Mesendoderm (in vitro differentiated cells): ENCODE results near the gene DNAI2.

ENCODE experiments used
- DNase-seq: peaks from one replicate; pipeline ENCODE4 v3.0.0; 2013
- H2AK5ac ChIP-seq: 2 replicates; pipeline ENCODE4 v1.6.1; 2013; ENCODE audit warnings: low read length, inconsistent platforms
- H2BK120ac ChIP-seq: 2 replicates; pipeline ENCODE4 v1.6.1; 2013; ENCODE audit warnings: low read depth, mild to moderate bottlenecking, low read length, moderate library complexity, mixed read lengths
- H2BK15ac ChIP-seq: replicated peaks from 2 replicates; pipeline ENCODE4 v1.6.1; 2013; ENCODE audit warnings: low read depth, mild to moderate bottlenecking, moderate library complexity
- H2BK5ac ChIP-seq: 2 replicates; pipeline ENCODE4 v1.6.1; 2013; ENCODE audit warnings: low read length, inconsistent platforms
- H3K18ac ChIP-seq: 2 replicates; pipeline ENCODE4 v1.6.1; 2013; ENCODE audit warnings: mild to moderate bottlenecking, low read length, mixed read lengths
- H3K23ac ChIP-seq: one replicate; pipeline ENCODE4 v1.6.1; 2013; ENCODE audit warnings: low read length
- H3K27ac ChIP-seq: 2 replicates; pipeline ENCODE4 v1.5.1; 2013; ENCODE audit warnings: low read depth, mild to moderate bottlenecking, inconsistent platforms, low read length, moderate library complexity
- H3K27me3 ChIP-seq: 2 replicates; pipeline ENCODE4 v1.6.1; 2013; ENCODE audit warnings: low read length, control low read depth, mild to moderate bottlenecking, inconsistent platforms; ENCODE audit not compliant: insufficient read depth, poor library complexity
- H3K36me3 ChIP-seq: 2 replicates; pipeline ENCODE4 v1.6.1; 2013; ENCODE audit warnings: low read length, inconsistent platforms; ENCODE audit not compliant: control insufficient read depth, insufficient read depth
- H3K4ac ChIP-seq: one replicate; pipeline ENCODE4 v1.6.1; 2013; ENCODE audit warnings: low read depth, mild to moderate bottlenecking, low read length, moderate library complexity
- H3K4me1 ChIP-seq: 2 replicates; pipeline ENCODE4 v1.6.1; 2013; ENCODE audit warnings: low read depth, low read length, inconsistent platforms; ENCODE audit not compliant: control insufficient read depth
- H3K4me2 ChIP-seq: 2 replicates; pipeline ENCODE4 v1.6.1; 2013; ENCODE audit warnings: low read length
- H3K4me3 ChIP-seq: 2 replicates; pipeline ENCODE4 v1.5.1; 2013; ENCODE audit warnings: mild to moderate bottlenecking, low read length
- H3K56ac ChIP-seq: one replicate; pipeline ENCODE4 v1.6.1; 2013; ENCODE audit warnings: low read length
- H3K79me1 ChIP-seq: 2 replicates; pipeline ENCODE4 v1.6.1; 2013; ENCODE audit warnings: low read length, inconsistent platforms
- H3K79me2 ChIP-seq: 2 replicates; pipeline ENCODE4 v1.6.1; 2013; ENCODE audit warnings: mild to moderate bottlenecking, low read length; ENCODE audit not compliant: control insufficient read depth, insufficient read depth
- H3K9ac ChIP-seq: 2 replicates; pipeline ENCODE4 v1.6.1; 2013; ENCODE audit warnings: low read length, inconsistent platforms
- H4K5ac ChIP-seq: one replicate; pipeline ENCODE4 v1.6.1; 2013; ENCODE audit warnings: low read length
- H4K8ac ChIP-seq: one replicate; pipeline ENCODE4 v1.6.1; 2013; ENCODE audit warnings: low read depth, mild to moderate bottlenecking, control low read depth, low read length, moderate library complexity
- WGBS: extraction: QIAGEN DNeasy Blood & Tissue Kit; methylation state at CpG from one replicate; pipeline ENCODE4 v1.1.7; 2013; ENCODE audit warnings: low lambda C conversion rate, missing lambda C conversion rate; ENCODE audit not compliant: insufficient coverage; ENCODE audit errors: extremely low coverage; 5-methylcytosine and 5-hydroxymethylcytosine counted together

DNAI2 gene

DNA sequence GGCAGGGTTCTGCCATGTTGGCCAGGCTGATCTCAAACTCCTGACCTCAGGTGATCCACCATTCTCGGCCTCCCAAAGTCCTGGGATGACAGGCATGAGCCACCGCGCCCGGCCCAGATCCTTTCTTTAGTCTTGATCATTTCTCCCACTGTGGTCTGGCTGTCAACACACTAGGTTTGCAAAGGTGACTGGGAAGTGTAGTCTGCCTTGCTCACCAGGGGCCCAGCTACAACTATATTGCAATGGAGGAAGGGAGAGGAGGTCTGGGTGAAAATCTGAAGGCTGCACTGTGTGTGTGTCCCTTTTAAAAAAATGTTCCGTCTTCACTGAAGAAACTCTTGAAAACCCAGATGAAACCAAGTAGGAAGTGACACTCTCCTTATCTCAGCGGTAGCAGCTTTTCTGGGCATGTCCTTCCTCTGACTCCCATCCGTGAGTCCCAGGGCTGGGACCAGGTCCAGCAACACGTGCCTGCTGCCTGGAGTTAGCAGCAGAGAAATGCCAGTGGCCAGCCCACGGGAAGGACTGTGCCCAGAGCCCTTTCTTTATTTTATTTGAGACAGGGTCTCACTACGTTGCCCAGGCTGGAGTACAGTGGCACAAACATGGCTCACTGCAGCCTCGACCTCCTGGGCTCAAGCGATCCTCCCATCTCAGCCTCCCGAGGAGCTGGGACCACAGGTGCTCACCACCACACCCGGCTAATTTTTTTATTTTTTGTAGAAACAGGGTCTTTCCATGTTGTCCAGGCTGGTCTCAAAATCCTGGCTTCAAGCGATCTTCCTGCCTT is 34.1 kb downstream of the DNAI2 start:
- H2BK15ac ChIP-seq = no peak overlapping the region
- no peak overlapping the region for H2BK120ac ChIP-seq
- H2BK5ac ChIP-seq = no peak overlapping the region
- H4K5ac ChIP-seq = no peak overlapping the region
- no peak overlapping the region for H3K9ac ChIP-seq
- WGBS = no CpG with 5 or more reads among the region's 15 CpGs
- H3K27me3 ChIP-seq = no peaks in the 10 kb centered on the region
- H2AK5ac ChIP-seq = no peak overlapping the region
- H3K36me3 ChIP-seq = no peaks in the 10 kb centered on the region
- H3K4me2 ChIP-seq = no peak overlapping the region
- H3K4me1 ChIP-seq = no peaks in the 10 kb centered on the region
- no peak overlapping the region for H3K4ac ChIP-seq
- H3K79me2 ChIP-seq = no peaks in the 10 kb centered on the region
- no peak overlapping the region for H3K27ac ChIP-seq
- no peak overlapping the region for H3K23ac ChIP-seq
- H3K18ac ChIP-seq = no peak overlapping the region
- H4K8ac ChIP-seq = no peak overlapping the region
- H3K56ac ChIP-seq = no peak overlapping the region
- DNase-seq = no peak
- no peaks in the 10 kb centered on the region for H3K79me1 ChIP-seq
- no peak overlapping the region for H3K4me3 ChIP-seq

DNA sequence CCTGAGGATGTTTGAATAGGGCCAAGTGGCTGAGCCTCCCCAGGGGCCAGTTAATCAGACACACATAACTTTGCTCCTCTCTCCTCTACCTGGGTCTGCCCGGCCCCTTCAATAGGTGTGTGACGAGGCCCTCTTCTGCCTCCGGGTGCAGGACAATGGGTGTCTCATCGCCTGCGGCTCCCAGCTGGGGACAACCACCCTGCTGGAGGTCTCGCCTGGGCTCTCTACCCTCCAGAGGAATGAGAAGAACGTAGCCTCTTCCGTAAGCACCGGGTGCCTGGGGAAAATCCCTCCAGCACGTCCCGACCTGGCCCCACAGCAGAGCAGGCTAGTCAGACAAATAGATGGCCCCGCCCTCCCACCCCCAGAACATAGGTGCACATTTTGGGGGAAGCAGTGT is 35.9 kb downstream of the DNAI2 start:
- Histone ChIP-seq H4K5ac (no peak overlapping the region), H3K4me2 (no peak overlapping the region), H3K4me1 (no peaks in the 10 kb centered on the region), H2AK5ac (no peak overlapping the region), H2BK120ac (no peak overlapping the region), H3K18ac (no peak overlapping the region), H2BK5ac (no peak overlapping the region), H3K4ac (no peak overlapping the region), H3K23ac (no peak overlapping the region), H4K8ac (no peak overlapping the region), H3K79me2 (no peaks in the 10 kb centered on the region), H3K9ac (no peak overlapping the region), H3K27me3 (no peaks in the 10 kb centered on the region), H2BK15ac (no peak overlapping the region), H3K27ac (no peak overlapping the region), H3K36me3 (no peaks in the 10 kb centered on the region), H3K4me3 (no peak overlapping the region), H3K79me1 (no peaks in the 10 kb centered on the region), H3K56ac (no peak overlapping the region)
- no CpG with 5 or more reads among the region's 12 CpGs for WGBS
- no peak for DNase-seq

DNA sequence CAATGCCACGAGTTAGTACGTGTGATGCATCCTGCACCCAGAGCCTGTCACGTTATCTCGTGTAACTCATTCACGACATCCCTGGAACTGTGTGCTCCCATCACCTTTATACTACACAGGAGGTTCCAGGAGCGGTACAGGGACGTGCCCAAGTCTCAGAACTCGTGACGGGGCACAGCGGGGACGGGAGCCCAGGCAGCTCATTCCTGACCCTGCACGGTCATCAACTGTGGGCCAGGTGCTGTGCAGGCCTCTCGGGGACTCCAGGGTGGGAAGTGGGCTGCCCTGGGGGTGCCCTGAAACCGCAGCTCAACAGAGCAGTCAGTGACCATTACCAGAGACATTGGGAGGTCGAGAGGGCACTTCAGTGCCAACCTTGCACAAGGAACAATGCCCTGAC is 40.8 kb downstream of the DNAI2 start:
- H3K79me2 ChIP-seq = no peaks in the 10 kb centered on the region
- DNase-seq = no peak
- no peak overlapping the region for H3K23ac ChIP-seq
- no peak overlapping the region for H3K4ac ChIP-seq
- no peak overlapping the region for H3K4me2 ChIP-seq
- H3K27me3 ChIP-seq = no peaks in the 10 kb centered on the region
- no peaks in the 10 kb centered on the region for H3K4me1 ChIP-seq
- H4K8ac ChIP-seq = no peak overlapping the region
- no peaks in the 10 kb centered on the region for H3K36me3 ChIP-seq
- no peak overlapping the region for H3K9ac ChIP-seq
- H2BK120ac ChIP-seq = no peak overlapping the region
- whole genome bisulfite sequencing = no CpG with 5 or more reads among the region's 15 CpGs
- no peak overlapping the region for H3K56ac ChIP-seq
- no peak overlapping the region for H2BK5ac ChIP-seq
- H3K79me1 ChIP-seq = no peaks in the 10 kb centered on the region
- H2AK5ac ChIP-seq = no peak overlapping the region
- H4K5ac ChIP-seq = no peak overlapping the region
- H2BK15ac ChIP-seq = no peak overlapping the region
- H3K18ac ChIP-seq = no peak overlapping the region
- H3K27ac ChIP-seq = no peak overlapping the region
- H3K4me3 ChIP-seq = no peak overlapping the region

DNA sequence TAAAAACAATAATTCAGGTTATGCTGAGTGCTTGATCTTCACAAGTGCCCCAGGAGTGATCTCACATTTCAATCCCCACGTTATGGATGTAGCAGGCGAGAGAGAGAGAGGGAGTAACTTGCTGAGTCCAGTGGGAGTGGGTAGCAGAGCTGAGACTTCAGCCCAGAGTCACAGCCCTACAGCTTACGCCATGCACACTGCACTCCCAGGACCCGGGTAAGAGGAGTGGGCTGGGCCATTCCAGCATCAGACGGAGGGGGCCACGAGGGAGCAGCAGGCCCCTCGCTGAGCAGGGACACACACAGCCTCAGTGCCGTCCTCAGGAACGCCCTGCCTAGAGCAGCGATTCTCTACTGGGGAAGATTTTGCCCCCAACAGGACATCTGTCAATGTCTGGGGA is 42.2 kb downstream of the DNAI2 start:
- H3K4me3 ChIP-seq = no peak overlapping the region
- no peak overlapping the region for H2BK120ac ChIP-seq
- H3K79me2 ChIP-seq = no peaks in the 10 kb centered on the region
- no peaks in the 10 kb centered on the region for H3K79me1 ChIP-seq
- no peak overlapping the region for H3K4me2 ChIP-seq
- no peak overlapping the region for H2BK5ac ChIP-seq
- no peak overlapping the region for H3K56ac ChIP-seq
- no peak overlapping the region for H2AK5ac ChIP-seq
- no peaks in the 10 kb centered on the region for H3K27me3 ChIP-seq
- H2BK15ac ChIP-seq = no peak overlapping the region
- no peak overlapping the region for H3K9ac ChIP-seq
- no peak overlapping the region for H4K5ac ChIP-seq
- H3K18ac ChIP-seq = no peak overlapping the region
- H3K27ac ChIP-seq = no peak overlapping the region
- no CpG with 5 or more reads among the region's 10 CpGs for WGBS
- no peaks in the 10 kb centered on the region for H3K36me3 ChIP-seq
- H3K4me1 ChIP-seq = no peaks in the 10 kb centered on the region
- no peak overlapping the region for H4K8ac ChIP-seq
- H3K23ac ChIP-seq = no peak overlapping the region
- H3K4ac ChIP-seq = no peak overlapping the region
- DNase-seq = no peak

DNA sequence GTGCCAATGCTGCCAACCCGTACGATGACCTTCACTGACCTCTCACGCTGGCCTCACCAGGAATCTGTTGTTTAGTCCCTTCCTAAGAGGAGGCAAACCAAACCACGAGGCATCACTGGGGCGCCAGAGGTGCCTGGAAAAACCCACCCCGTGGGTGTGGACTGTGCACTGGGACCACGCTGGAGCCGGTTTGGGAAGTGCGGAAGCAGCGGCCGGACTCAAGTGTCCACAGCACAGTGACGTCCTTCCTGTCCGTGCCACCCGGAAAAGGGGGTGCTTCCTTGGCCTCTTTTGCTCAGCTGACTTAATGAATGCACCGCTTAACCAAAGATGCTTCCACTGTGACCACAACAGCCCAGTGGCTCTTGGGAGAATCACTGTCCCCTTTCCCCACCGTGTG is 43.0 kb downstream of the DNAI2 start:
- H3K27ac ChIP-seq = no peak overlapping the region
- no peak overlapping the region for H3K4me2 ChIP-seq
- H3K9ac ChIP-seq = no peak overlapping the region
- H2BK5ac ChIP-seq = no peak overlapping the region
- H2AK5ac ChIP-seq = no peak overlapping the region
- no peak for DNase-seq
- H3K36me3 ChIP-seq = no peaks in the 10 kb centered on the region
- WGBS = no CpG with 5 or more reads among the region's 16 CpGs
- no peak overlapping the region for H3K18ac ChIP-seq
- no peaks in the 10 kb centered on the region for H3K27me3 ChIP-seq
- no peaks in the 10 kb centered on the region for H3K79me2 ChIP-seq
- H3K56ac ChIP-seq = no peak overlapping the region
- H3K23ac ChIP-seq = no peak overlapping the region
- H3K4ac ChIP-seq = no peak overlapping the region
- H3K79me1 ChIP-seq = no peaks in the 10 kb centered on the region
- H3K4me3 ChIP-seq = no peak overlapping the region
- no peak overlapping the region for H2BK120ac ChIP-seq
- no peak overlapping the region for H4K8ac ChIP-seq
- no peak overlapping the region for H2BK15ac ChIP-seq
- H3K4me1 ChIP-seq = no peaks in the 10 kb centered on the region
- no peak overlapping the region for H4K5ac ChIP-seq

DNA sequence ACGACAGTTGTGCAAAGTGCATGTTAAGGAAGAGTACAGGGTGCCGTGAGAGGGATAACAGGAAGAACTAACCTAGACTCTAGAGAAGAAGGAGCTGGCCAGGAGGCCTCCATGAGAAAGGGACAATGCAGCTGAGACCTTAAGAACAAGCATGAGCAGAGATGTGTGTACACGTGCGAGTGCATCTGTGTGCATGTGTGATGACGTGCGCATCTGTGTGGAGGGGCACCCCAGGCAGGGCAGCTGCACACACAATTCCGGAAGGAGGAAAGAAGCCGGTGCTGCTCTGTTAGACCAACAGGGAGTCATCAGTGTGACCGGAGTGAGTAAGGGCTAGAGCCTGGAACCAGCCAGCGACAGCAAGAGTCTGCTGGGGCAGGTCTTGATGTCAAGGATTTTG is 44.4 kb downstream of the DNAI2 start:
- no peak for DNase-seq
- Histone ChIP-seq H3K18ac (no peak overlapping the region), H3K56ac (no peak overlapping the region), H4K5ac (no peak overlapping the region), H3K4me3 (no peak overlapping the region), H3K27ac (no peak overlapping the region), H3K79me1 (no peaks in the 10 kb centered on the region), H2BK120ac (no peak overlapping the region), H2BK5ac (no peak overlapping the region), H3K36me3 (no peaks in the 10 kb centered on the region), H3K23ac (no peak overlapping the region), H2BK15ac (no peak overlapping the region), H3K4me2 (no peak overlapping the region), H2AK5ac (no peak overlapping the region), H3K27me3 (no peaks in the 10 kb centered on the region), H3K4ac (no peak overlapping the region), H3K4me1 (no peaks in the 10 kb centered on the region), H3K79me2 (no peaks in the 10 kb centered on the region), H3K9ac (no peak overlapping the region), H4K8ac (no peak overlapping the region)
- no CpG with 5 or more reads among the region's 10 CpGs for WGBS
